Activated CD4-positive, alpha-beta T cell treated with anti-CD3 and anti-CD28 coated beads, Interleukin-2, amount 10 ng/mL, durations not matched to agents 24 days and 14 days (primary cell): ENCODE data around the gene PPP2R2C. TPM values are rescaled to one million over a fixed set of nuclear protein-coding genes. Genes with fewer than 3 reads are reported as not detected.

Experiments used
- total RNA-seq: library from RNA; stranded (reverse); gene quantifications from 2 replicates; pipeline ENCODE4 v1.2.3, GENCODE V29; 2022

PPP2R2C gene
- total RNA-seq, 1 donor from 2014 or later: not detected

Other genes starting within 250 kb of the PPP2R2C start
- gene WFS1, start 202.8 kb downstream of the PPP2R2C start, total RNA-seq: 4.7 and 5.9 TPM in 2 replicates
- gene MAN2B2, start 102.6 kb upstream of the PPP2R2C start, total RNA-seq: 12.7 and 14.9 TPM in 2 replicates
- 122 TPM in 2 replicates for gene MRFAP1, start 168.1 kb upstream of the PPP2R2C start, total RNA-seq
- gene S100P, start 221.3 kb upstream of the PPP2R2C start, total RNA-seq: 2.1 and 2.8 TPM in 2 replicates
- gene MRFAP1L1, start 237.3 kb upstream of the PPP2R2C start, total RNA-seq: 51.4 TPM in 2 replicates
- gene BLOC1S4, start 243.6 kb upstream of the PPP2R2C start, total RNA-seq: 20.1 and 21.4 TPM in 2 replicates